ENCODE measurements around the gene CXCR5.
"Not testable (repeated sequence)": the region's sequence is repeated elsewhere in the genome, so short reads cannot be mapped to it uniquely, and the experiment has no call there.

The CXCR5 gene

GRCh38 chr11:118883368-118884071 is at the start of gene CXCR5:
CXCR5 (plus strand) TSS chr11:118883892; CDS start chr11:118883942, 50 bp downstream.
- no peak for DNase-seq

- no peak for DNase-seq
These were observed 49.2 kb upstream of the CXCR5 start for GRCh38 chr11:118834427-118835028.

GRCh38 chr11:118837868-118838267 is 45.8 kb upstream of the CXCR5 start:
- DNase-seq: no peak

GRCh38 chr11:118838905-118839553 is 44.7 kb upstream of the CXCR5 start:
- DNase-seq: no peak

GRCh38 chr11:118841469-118842242 is 42.0 kb upstream of the CXCR5 start:
- no peak for DNase-seq

- DNase-seq: no peak
These were observed 41.3 kb upstream of the CXCR5 start for GRCh38 chr11:118842369-118842768.

GRCh38 chr11:118842843-118843242 is 40.8 kb upstream of the CXCR5 start:
- not testable (repeated sequence) for DNase-seq

GRCh38 chr11:118843565-118843964 is 40.1 kb upstream of the CXCR5 start:
- no peak for DNase-seq

GRCh38 chr11:118845369-118845768 is 38.3 kb upstream of the CXCR5 start:
- DNase-seq: no peak

- DNase-seq: no peak
These were observed 37.3 kb upstream of the CXCR5 start for GRCh38 chr11:118846181-118846935.

GRCh38 chr11:118849825-118850224 is 33.9 kb upstream of the CXCR5 start:
- DNase-seq: no peak

GRCh38 chr11:118851970-118852369 is 31.7 kb upstream of the CXCR5 start:
- DNase-seq: no peak

GRCh38 chr11:118853678-118854077 is 30.0 kb upstream of the CXCR5 start:
- no peak for DNase-seq

- no peak for DNase-seq
These were observed 27.4 kb upstream of the CXCR5 start for GRCh38 chr11:118856314-118856713.

- DNase-seq: no peak
These were observed 26.3 kb upstream of the CXCR5 start for GRCh38 chr11:118857385-118857784.

- DNase-seq: no peak
These were observed 23.7 kb upstream of the CXCR5 start for GRCh38 chr11:118859973-118860372.

GRCh38 chr11:118868659-118869058 is 15.0 kb upstream of the CXCR5 start:
- DNase-seq: no peak

- no peak for DNase-seq
These were observed 13.0 kb upstream of the CXCR5 start for GRCh38 chr11:118870396-118871343.

- DNase-seq: no peak
These were observed 11.3 kb upstream of the CXCR5 start for GRCh38 chr11:118872403-118872821.

- DNase-seq: no peak
These were observed 9.9 kb upstream of the CXCR5 start for GRCh38 chr11:118873804-118874203.

GRCh38 chr11:118876286-118876685 is 7.4 kb upstream of the CXCR5 start:
- DNase-seq: no peak
